ENCODE measurements around the gene MAK. TPM values are rescaled to one million over a fixed set of nuclear protein-coding genes. Genes with fewer than 3 reads are reported as not detected.

Gene MAK
- polyA plus RNA-seq, 1 donor (not counting 4 experiments of a cell fraction or from before 2014, with no cell fraction given), result not detected

GRCh38 chr6:10725044-10725443 is 113.3 kb downstream of the MAK start:
- Histone ChIP-seq H4K20me1 (ENCODE audit: control insufficient read depth, extremely low read depth, insufficient read depth, low read length) (no peaks in the 10 kb centered on the region), H3K9me1 (ENCODE audit: control insufficient read depth, extremely low read depth, insufficient read depth, low read length) (no peaks in the 10 kb centered on the region), H3K27ac (ENCODE audit: control insufficient read depth, insufficient read depth, low read length) (no peak overlapping the region), H3K9me3 (ENCODE audit: control insufficient read depth, low read depth, low read length) (no peaks in the 10 kb centered on the region), H3K4me3 (ENCODE audit: control insufficient read depth in 2 of 3, extremely low read depth in 1 of 3, insufficient read depth in 2 of 3, low read depth in 1 of 3, low read length in 3 of 3) (no peak overlapping the region), H3K36me3 (ENCODE audit: control insufficient read depth in 2 of 2, extremely low read depth in 1 of 2, insufficient read depth in 2 of 2, low read length in 2 of 2) (peaks cover 19 to 21% of the 10 kb centered on the region in 2 experiments), H3K27me3 (ENCODE audit: control insufficient read depth, extremely low read depth, insufficient read depth, low read length) (no peaks in the 10 kb centered on the region), H3K4me1 (ENCODE audit: control insufficient read depth, extremely low read depth, insufficient read depth, low read length) (peaks cover 17% of the 10 kb centered on the region), H3K4me2 (ENCODE audit: control insufficient read depth, extremely low read depth, insufficient read depth, low read depth, low read length) (no peak overlapping the region), H3K9ac (ENCODE audit: control insufficient read depth, extremely low read depth, insufficient read depth, low read length) (no peak overlapping the region), H3K79me2 (ENCODE audit: control insufficient read depth, insufficient read depth, low read length) (peaks cover 37% of the 10 kb centered on the region), H2AFZ (ENCODE audit: control insufficient read depth, low read length) (no peak overlapping the region)
- FAIRE-seq, result no peak
- dilution Hi-C loops (cut with MboI; ENCODE audit: extremely low pct_ligation_motif_present, low sequenced_read_pairs), result no loop called here
- no peak for DNase-seq (ENCODE audit: low read depth, low spot score)
- TF ChIP-seq EZH2 (IDR thresholded peaks at IDR 0.05; ENCODE audit: low read length) (no peak), CTCF (optimal IDR thresholded peaks at IDR 0.05 in 1 of 3, IDR thresholded peaks at IDR 0.05 in 1 of 3, conservative IDR thresholded peaks at IDR 0.05 in 1 of 3; ENCODE audit: extremely low read depth in 1 of 3, insufficient read depth in 2 of 3, low read length in 3 of 3) (no peak)

GRCh38 chr6:10723567-10723881 is 114.8 kb downstream of the MAK start:
- Histone ChIP-seq H3K9ac (ENCODE audit: control insufficient read depth, extremely low read depth, insufficient read depth, low read length) (peak overlapping the region; percentile 93), H3K9me1 (ENCODE audit: control insufficient read depth, extremely low read depth, insufficient read depth, low read length) (no peaks in the 10 kb centered on the region), H4K20me1 (ENCODE audit: control insufficient read depth, extremely low read depth, insufficient read depth, low read length) (no peaks in the 10 kb centered on the region), H3K9me3 (ENCODE audit: control insufficient read depth, low read depth, low read length) (peaks cover 2% of the 10 kb centered on the region), H3K4me3 (ENCODE audit: control insufficient read depth in 2 of 3, extremely low read depth in 1 of 3, insufficient read depth in 2 of 3, low read depth in 1 of 3, low read length in 3 of 3) (peak overlapping the region; percentile 62 to 94 (median 88)), H3K27me3 (ENCODE audit: control insufficient read depth, extremely low read depth, insufficient read depth, low read length) (no peaks in the 10 kb centered on the region), H2AFZ (ENCODE audit: control insufficient read depth, low read length) (no peak overlapping the region), H3K36me3 (ENCODE audit: control insufficient read depth in 2 of 2, extremely low read depth in 1 of 2, insufficient read depth in 2 of 2, low read length in 2 of 2) (peaks cover 19 to 20% of the 10 kb centered on the region in 2 experiments), H3K4me1 (ENCODE audit: control insufficient read depth, extremely low read depth, insufficient read depth, low read length) (peaks cover 17% of the 10 kb centered on the region), H3K4me2 (ENCODE audit: control insufficient read depth, extremely low read depth, insufficient read depth, low read depth, low read length) (peak overlapping the region; percentile 75), H3K79me2 (ENCODE audit: control insufficient read depth, insufficient read depth, low read length) (peaks cover 37% of the 10 kb centered on the region), H3K27ac (ENCODE audit: control insufficient read depth, insufficient read depth, low read length) (peak overlapping the region; percentile 87)
- FAIRE-seq (no peak), DNase-seq (ENCODE audit: low read depth, low spot score) (no peak)
- dilution Hi-C loops (cut with MboI; ENCODE audit: extremely low pct_ligation_motif_present, low sequenced_read_pairs), result no loop called here
- TF ChIP-seq CTCF (optimal IDR thresholded peaks at IDR 0.05 in 1 of 3, IDR thresholded peaks at IDR 0.05 in 1 of 3, conservative IDR thresholded peaks at IDR 0.05 in 1 of 3; ENCODE audit: extremely low read depth in 1 of 3, insufficient read depth in 2 of 3, low read length in 3 of 3) (no peak), EZH2 (IDR thresholded peaks at IDR 0.05; ENCODE audit: low read length) (no peak)
